Activated naive CD4-positive, alpha-beta T cell (primary cell): ENCODE data around the gene FCGR1A.
"Not testable (repeated sequence)": the region's sequence is repeated elsewhere in the genome, so short reads cannot be mapped to it uniquely, and the experiment has no call there.

ENCODE experiments used
- DNase-seq, 4 experiments: peaks; one replicate each; lab custom pipeline; 2025; lab: John Stamatoyannopoulos, UW

Gene FCGR1A

DNA sequence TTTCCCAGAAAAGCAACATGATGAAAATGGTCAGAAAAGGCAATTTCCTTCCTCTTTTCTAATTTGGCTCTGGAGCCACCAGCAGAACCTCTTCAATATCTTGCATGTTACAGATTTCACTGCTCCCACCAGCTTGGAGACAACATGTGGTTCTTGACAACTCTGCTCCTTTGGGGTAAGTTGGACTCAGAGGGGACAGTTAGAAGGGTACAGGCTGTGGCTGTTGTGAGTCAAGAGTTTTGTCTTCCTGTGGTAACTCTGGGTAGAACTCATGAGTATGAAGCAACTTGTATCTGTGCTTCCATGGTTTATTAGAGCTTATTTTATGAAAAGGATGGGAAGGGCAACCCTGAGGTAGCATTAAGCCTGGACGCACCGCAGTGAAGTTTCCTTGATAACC lies at the start of gene FCGR1A:
TSS of gene FCGR1A (plus strand) at position 95 of the 400 bp plus-strand sequence. CDS start at position 145, 50 bp downstream.
- DNase-seq: not testable (repeated sequence)

DNA sequence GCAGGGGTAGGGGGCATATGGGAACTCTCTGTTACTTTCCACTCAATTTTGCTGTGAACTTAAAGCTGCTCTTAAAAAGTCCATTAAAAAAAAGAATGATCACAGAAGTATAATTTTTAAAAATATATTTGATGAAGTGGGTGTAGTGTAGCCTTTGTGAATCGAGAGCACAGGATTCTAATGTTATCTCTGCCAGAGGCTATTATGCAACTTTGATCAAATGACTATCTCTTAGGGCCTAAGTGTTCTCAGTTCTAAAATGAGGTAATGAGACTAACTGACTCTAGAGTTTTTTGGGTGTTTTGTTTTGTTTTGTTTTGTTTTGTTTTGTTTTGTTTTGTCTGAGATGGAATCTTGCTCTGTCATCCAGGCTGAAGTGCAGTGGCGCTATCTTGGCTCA lies 49.7 kb upstream of the FCGR1A start:
- not testable (repeated sequence) for DNase-seq

DNA sequence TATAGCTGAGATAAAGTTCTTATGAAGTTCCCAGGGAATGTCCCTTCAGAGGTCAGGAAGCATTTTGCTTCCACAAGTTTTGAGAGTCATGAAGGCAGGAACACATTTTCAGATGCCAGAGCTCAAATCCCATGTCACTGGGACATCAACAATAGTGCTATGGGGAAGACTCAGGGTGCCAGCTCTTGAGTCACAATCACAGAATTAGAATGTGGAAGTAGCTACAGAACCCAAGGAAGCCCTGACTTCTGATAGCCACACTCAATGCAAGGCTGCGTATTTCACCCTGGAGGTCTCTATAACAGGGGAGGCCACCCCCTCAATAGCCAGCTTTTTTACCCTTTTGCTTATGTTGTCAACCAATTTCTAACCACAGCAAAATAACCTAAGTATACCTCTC lies 47.8 kb upstream of the FCGR1A start:
- not testable (repeated sequence) for DNase-seq

DNA sequence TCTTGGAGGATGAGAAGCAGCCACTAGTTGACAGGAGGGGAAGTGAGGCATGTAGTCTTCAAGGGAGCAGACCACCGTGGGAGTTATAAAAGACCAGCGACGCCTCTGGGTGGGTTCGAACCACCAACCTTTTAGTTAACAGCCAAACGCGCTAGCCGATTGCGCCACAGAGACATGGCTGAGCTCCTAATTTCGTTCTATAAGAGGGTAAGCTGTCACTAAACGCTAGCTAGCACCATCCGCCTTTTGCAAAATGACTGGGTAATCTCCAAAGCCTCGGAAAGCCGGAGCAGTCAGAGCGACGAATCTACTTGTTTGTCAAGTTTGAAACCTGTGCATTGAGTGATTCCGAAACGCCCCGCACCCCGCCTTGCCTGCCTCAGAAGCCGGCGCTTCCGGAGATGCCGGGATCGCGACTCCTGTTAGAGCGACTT lies 42.3 kb upstream of the FCGR1A start:
- DNase-seq: not testable (repeated sequence)

DNA sequence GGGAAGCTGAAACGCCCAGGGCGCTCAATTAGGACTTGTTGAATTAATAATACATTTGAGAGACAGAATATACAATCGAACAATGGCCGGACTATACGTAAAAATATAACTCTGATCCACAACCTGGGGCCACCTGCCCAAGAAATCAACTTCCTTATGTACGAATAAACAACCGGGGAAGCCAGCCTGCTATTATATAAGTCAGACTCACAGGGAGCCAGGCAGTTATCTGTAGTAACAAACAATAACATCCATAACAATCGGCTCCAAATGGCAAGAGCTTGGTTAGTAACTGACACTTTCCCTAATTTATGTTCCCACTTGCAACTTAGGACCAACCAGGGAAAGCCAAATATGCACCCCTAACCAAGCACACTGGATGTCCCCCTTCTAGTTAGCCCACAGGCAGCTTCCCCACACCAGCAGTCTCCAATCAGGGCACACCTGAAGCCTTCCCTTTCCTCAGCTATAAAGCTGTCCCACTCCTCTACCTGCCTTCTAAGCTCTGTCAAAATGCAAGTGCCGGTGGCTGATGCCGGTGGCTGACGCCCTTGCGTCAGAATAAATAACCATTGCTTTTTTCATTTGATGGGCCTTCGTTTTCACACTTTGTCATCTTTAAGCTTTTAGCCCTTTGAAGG lies 41.8 kb upstream of the FCGR1A start:
- DNase-seq: not testable (repeated sequence)

DNA sequence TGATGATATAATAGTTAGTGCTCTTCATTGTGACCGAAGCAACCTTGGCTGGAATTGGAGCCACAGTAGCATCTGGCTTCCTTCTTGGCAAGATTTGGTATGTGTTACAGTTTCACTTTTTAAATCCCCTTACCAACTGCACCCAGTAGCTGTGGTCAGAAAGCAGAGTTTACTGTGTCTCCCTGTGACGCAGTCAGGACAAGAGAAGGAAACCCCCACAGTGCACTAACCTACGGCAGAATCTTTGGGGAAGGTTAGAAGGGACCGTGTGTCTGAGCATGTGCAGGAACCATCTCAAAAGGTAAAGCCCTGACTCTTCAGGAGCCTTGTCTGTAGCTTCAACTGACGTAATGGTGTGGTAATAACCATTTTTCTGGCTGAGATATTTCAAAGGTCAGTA lies 40.6 kb upstream of the FCGR1A start:
- not testable (repeated sequence) for DNase-seq

DNA sequence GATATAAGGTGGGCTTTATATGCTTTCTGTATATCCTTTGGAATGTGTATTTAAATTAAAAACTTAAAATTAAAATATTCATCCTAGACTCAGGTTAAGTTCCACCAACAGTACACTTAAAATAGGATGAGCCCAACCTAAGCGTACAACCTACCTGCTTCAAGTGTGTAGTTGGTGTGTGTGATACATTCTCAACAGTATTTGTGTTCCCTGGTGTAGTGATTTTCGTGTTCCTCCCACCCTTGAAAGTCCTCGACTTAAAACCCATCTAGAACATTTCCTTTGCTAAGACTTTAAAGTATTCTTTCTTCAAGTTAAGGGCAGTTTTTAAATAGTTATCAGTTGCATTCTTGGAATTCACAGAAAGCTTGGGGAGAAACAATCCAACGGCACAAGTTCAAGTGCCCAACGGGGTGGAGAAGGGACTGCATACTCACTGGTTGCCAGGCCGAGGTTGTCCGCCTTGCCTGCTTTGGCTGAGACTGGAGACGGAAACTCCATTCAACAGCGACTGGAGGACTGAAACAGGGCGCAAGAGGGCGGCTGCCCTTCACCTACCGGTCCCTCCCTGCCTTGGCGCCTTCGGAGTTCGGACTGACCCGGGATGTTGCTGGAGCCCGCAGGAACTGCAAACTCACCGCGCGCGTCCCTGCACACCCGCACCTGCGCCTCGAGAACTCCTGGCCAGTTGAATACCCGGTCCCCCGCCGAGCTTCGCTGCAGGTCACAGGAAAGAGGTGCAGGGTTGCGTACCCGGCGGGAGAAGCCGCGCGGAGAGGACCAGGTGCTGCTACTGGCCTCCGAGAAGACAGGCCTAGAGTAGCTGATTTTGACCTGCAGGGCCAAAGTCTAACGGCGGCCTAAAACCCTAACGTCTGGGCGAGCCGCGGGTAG lies 35.8 kb upstream of the FCGR1A start:
- DNase-seq: not testable (repeated sequence)

DNA sequence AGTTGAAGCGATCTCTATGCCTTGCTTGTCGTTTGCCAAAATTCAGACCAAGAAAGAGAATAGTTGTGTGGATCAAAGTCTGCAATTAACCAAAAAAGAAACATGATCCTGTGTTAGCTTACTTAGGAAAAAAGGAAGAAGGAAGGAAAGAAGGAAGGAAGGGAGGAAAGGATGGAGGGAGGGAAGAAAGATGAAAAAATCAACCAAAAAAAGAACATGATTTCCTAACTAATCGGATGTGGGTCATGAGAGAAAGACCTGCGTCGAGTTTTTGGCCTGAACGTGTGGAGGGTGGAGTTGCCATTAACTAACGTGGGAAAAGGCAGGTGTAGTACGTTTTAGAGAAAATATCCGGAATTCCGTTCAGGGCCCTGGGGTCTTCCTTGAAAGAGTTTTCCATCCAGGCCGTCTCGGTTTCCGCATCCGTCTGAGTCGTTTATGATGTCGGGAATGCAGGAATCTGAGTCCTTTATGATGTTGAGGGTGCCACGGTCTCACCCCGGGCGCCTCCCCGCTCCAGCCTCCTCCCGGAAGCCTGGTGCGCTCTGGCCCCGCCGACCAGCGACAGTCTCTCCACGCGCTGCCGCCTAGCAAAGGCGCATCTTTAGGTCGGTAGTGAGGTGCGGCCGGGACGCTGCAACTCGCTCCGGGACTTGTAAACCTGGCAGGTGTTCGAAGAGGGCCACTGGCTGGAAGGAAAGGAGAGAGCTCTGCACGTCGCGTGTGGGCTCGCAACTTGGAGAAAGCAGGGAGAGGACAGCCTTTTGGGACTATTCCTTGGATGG lies 34.9 kb upstream of the FCGR1A start:
- DNase-seq: not testable (repeated sequence)

DNA sequence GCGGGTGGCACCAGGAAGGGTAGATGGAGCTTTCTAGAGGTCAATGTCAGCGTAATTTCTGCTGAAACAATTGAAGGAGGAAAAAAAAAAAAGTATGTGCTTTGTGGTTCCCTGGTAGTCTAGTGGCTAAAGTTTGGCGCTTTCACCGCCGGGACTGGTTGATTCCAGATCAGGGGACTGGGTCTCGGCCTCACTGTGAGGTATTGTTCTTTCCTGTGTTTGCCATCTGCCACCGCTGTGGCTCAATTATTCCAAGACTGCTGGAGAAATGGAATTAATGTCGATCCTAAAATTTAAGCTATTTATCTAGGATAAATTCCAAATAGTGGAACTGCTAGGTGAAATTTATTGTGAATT lies 34.4 kb upstream of the FCGR1A start:
- DNase-seq: not testable (repeated sequence)

DNA sequence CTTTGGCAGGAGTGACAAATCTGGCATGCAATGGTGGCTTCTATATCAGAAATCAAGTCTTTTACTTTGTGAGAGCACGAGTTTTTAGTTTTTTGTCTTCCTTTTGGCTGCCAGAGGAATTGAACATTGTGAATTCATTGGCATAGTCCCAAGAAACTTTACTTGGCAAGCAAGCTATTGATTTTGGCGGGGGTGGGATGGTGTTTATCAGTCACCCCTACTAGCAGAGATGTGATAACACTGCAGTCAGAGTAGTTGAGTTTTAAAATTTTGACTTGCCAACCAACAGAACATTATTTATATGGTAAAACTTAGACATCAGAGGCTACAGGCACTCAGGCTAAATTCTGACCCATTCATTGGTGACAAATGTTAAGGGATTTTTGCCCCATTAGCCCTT lies 31.9 kb upstream of the FCGR1A start:
- not testable (repeated sequence) for DNase-seq

DNA sequence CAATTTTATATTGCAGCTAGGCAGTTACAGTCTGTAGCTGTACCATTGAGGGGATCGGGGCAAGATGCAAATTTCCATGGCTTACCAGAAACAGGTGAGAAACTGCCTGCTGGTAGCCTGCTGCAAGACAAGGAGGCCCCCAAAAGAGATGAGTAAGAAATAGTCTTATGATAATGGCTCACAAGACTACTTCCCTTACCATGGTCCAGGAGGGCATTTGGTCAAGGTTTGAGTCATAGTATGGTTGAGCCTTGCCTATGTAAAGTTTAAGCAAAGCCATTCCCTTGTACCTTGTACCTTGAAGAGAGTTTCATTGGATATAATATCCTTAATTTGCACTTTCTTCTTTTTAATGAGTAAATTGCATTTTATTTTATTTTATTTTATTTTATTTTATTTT lies 30.3 kb upstream of the FCGR1A start:
- not testable (repeated sequence) for DNase-seq

DNA sequence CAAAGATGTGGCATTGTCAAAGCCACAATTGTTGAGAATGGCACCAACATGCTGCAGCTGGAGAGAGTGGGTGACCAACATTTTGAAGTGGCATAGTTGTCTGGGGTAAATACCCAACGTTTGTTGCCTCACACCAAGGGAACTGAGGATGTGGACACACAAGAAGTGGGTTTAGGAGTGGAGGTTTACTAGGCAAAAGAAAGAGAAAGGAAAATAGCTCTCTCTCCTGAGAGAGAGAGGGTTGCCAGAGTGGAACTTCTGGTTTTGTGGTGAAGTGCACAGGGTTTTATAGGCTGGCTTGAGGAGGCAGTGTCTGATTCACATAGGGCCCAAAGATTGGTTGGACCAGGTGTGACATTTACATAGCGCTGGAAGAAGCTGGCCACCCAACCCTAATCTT lies 29.0 kb upstream of the FCGR1A start:
- not testable (repeated sequence) for DNase-seq

DNA sequence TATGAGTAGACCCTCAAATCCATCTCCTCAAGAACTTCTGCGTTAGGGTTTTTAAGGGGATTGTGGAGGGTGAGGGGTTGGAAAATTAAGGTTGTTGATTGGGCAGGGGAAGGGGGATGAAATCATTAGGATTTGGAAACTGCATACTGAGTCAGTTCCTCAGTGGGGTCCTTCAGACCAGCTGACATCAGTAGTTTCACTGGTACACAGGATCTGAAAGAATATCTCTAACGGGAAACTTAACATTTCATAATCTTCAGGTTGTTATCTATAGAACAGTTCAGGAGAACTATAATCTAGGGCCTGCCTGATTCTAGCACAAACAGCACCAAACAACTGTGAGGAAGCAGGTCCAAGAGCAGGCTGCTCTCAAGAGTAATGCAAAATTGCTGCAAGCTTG lies 27.2 kb upstream of the FCGR1A start:
- DNase-seq: not testable (repeated sequence)

DNA sequence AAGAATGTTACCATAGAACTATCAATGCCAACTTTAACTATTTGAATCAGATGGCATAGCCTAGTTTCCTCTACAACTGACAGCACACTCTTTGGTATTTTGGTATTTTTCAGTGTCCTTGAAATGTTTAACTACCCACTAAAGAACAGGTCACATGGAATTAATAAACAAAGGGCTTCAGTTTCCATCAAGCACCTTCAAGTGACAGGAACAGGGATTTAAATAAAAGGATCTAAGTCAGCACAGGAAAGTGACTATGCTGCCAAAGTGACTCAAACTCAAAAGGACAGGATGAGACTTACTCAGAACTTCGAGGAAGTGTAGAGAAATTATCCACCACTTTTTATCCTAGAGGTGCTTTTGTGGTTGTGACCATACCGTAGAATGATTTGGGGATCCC lies 20.2 kb upstream of the FCGR1A start:
- DNase-seq: not testable (repeated sequence)

DNA sequence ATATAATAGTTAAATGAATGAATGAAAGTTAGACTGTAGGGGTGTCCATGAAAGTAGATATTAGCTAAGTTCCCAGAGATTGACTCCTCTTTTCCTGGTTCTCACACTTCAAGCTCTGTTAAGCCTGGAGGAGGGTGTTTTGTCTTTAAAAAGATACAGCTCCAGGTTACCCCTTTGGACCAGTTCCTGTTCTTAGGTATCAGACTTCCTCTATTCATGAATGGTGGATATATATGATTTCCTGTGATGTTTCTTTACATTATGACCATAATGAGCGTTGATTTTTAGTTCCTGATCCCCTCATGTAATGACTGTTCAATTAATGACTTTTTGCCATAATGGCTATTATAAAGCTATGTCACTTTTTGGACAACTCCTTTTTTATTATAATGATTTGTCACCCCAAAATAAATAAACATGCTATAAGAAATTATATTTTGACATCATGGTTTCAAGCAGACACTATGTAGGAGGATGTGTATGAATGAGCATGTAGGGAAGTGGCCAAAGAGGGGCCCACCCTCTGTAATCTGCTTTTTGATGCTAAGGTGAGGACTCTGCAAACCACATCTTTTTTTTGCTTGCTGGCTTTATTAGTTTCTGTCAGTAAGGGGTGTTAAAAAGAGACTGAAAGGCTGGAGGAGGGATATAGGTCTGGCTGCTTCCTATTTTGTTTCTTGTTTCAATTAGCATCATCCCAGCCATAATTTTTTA lies 18.2 kb upstream of the FCGR1A start:
- DNase-seq: not testable (repeated sequence)

DNA sequence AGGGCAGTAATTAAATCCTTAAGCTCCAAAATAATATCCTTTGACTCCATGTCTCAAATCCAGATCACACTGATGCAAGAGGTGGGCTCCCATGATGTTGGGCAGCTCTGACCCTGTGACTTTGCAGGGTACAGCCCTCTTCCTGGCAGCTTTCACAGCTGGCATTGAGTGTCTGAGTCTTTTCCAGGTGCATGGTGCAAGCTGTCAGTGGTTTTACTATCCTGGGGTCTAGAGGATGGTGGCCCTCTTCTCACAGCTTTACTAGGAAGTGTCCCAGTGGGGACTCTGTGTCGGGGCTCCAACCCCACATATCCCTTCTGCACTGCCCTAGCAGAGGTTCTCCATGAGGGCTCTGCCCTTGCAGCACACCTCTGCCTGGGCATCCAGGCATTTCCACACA lies 16.3 kb upstream of the FCGR1A start:
- not testable (repeated sequence) for DNase-seq

DNA sequence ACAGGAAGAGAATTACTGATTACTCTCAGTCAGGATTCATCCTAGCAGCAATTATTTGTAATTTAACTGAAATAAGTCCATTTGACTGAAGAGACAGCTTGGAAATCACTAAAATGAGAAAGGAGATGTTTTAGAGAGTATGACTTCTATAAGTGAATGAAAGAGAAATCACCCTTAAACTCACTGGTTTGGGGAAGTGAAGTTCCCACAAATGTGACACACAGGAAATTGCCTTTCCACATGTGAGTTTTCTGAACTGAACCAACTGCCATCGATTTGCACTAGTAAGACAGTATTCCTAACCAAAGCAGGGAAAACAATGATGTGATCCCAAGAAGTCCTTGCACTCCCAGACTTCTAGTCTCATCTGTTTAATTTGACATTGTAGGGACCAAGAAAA lies 13.3 kb upstream of the FCGR1A start:
- not testable (repeated sequence) for DNase-seq

DNA sequence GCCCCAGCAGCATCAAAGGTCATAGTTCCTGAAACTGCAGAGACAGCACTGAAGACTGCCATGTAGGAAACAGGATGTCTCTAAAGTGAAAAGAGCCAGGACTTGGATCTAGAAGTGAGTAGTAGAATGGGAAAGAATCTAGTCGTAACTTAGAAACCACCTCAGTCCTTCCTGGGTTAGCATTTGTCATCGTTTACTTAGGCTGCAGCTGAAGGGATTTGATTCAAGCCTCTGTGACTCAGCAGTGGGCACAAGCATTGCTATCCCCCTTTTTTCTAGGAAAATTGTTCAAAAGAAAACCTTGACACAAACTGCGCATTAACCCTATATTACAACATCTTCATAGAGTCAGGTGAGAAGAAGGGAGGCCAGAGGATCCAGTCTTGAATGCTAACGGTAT lies 11.8 kb upstream of the FCGR1A start:
- DNase-seq: not testable (repeated sequence)

DNA sequence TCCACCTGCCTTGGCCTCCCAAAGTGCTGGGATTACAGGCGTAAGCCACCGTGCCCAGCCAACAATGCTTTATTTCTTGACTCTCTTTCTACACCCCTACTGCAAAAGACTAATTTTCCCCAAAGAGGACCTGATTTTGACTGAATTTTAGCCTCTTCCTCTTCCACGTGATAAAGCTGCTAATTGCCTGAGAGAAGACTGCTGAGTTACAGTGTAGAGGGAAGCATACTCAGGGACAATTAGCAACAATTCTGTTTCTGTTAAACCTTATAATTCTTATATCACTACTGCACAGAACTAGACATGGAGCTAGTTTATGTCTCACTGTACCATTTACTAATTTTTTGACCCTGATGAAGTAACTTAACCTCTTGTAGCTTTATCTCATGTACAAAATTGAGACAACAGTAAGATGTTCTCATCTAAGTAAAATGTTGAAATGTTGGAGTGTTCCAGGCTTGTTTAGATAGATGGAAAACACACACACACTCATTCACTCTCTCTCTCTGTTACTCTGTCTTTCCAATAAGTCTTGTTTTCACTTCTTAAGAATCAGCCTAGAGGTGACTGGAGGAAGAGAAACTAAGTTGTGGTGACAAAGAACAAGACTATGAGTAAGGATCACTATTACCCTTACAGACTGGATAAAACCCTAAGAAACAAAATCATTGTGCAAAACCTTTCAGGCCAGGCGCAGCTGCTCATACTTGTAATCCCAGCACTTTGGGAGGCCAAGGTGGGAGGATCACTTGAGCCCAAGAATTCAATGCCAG lies 10.7 kb upstream of the FCGR1A start:
- not testable (repeated sequence) for DNase-seq

DNA sequence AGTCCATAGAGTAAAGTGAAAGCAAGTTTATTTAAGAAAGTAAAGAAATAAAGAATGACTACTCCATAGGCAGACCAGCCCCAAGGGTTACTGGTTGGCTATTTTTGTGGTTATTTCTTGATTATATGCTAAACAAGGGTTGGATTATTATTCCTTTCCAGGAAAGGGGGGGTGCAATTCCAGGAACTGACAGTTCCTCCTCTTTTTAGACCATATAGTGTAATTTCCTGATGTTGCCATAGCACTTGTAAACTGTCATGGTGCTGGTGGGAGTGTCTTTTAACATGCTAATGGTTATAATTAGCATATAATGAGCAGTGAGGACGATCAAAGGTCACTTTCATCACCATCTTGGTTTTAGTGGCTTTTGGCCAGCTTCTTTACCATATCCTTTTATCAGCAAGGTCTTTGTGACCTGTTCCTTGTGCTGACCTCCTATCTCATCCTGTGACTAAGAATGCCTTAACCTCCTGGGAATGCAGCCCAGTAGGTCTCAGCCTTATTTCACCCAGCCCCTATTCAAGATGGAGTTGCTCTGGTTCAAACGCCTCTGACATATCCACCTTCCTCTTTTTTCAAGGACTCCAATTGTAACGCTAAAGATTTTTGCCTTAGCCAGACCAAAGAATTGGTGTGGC lies 6.9 kb upstream of the FCGR1A start:
- DNase-seq: not testable (repeated sequence)
